Fibroblast of skin of left quadriceps (primary cell): ENCODE data around the gene CDKN1C.
"Not testable (repeated sequence)": the region's sequence is repeated elsewhere in the genome, so short reads cannot be mapped to it uniquely, and the experiment has no call there.

ENCODE experiments used
- DNase-seq, 2 experiments: peaks; one replicate each; pipeline ENCODE4 v3.0.0-alpha.2; 2013; ENCODE audit warnings: low read depth in 2 of 2

Gene CDKN1C

DNA sequence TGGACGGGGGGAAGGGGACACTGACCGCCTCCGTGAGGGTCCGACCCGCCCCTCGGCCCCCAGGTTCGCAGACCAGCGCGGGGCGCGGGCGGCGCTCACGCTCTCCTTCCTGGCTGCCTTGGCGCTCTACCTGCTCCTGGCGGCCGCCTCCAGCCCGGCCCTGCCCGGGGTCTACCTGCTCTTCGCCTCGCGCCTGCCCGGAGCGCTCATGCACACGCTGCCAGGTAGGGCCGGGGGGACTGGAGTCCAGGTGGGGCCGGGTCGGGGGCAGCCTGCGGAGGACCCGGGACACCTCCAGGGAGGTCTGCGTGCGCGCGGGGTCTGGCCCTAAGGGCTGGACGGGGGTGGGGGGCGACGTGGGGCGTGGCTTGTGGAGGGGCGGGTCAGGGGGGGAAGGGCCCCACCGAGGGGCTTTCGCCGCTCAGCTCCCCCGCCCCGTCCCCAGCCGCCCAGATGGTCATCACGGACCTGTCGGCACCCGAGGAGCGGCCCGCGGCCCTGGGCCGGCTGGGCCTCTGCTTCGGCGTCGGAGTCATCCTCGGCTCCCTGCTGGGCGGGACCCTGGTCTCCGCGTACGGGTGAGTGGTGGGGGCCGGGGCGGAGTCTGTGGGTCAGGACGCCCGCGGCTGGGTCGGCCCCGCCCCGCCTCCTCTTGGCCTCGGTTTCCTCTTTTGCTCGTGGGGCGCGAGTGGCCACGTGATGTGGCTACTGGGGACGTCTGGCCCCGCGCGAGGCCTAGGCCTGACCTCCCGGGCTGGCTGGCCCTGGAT lies 23.7 kb upstream of the CDKN1C start:
- no peak for DNase-seq

DNA sequence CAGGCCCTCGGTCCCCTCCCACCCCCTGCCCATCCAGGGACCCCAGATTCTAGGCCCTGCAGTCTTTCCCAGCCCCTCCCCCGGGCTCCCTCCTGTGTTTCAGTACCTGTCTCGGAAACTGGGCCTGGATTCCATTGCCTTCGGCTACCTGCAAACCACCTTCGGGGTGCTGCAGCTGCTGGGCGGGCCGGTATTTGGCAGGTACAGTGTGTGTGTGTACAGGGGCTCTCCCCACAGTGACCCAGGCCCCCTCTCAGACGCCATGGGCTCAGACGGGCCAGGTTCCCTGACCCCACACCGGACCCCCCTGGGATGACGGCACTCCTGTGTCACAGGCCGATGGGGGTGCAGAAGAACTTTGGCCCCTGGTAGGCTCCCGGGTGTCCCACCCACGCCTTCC lies 22.6 kb upstream of the CDKN1C start:
- no peak for DNase-seq

DNA sequence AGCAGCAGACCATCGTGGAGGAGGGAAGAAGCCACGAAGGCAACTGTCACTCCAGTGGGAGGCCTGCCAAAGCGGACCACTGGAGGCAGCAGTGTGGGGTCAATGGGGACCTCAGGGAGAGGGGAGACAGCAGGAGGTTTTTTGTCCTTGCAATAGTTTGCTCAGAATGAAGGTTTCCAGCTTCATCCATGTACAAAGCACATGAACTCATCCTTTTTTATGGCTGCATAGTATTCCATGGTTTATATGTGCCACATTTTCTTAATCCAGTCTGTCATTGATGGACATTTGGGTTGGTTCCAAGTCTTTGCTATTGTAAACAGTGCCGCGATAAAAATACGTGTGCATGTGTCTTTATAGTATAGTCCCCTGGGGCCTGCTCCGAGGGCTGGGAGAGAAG lies 19.7 kb upstream of the CDKN1C start:
- DNase-seq, result not testable (repeated sequence)

DNA sequence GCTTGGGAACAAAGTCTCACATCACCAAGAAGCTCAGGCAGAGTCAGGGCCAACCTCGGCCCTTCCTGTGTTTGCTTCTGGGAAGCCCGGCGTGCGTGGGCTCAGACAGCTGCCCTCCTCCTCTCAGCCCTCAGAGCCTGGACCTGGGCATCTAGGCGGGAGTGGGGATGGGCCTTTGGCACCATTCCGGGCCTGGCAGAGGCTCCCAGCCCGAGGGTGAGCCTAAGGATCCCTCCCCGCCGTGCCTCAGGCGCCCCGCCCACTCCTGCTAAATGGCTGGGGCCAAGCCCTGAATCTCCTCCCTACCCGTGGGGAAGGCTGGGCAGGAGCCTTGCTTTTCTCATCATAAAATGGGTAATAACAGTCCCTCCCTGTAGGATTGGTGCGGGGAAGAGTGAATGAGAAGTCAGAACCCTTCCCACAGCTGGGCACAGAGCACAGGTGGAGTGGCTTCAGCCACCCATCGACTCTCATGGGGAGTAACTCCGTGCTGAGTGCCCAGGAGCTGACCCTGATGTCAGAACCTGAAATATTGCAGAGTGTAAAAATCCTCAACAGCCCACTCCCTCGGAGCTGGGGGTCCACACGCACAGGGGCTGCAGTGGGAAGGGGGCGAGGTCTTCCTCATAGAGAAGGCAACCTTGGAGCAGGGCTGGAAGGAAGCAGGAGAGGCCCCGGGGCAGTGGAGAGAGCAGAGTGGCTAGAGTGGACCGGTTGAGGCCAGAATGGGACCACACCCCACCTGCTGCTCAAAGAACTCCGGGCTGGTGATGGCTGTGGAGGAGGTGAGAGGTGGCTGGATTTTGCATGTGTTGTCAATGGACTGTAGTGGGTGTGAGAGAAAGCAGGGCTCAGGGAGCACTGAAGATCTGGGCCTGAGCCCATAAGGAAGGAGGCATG lies 18.8 kb upstream of the CDKN1C start:
- no peak for DNase-seq

DNA sequence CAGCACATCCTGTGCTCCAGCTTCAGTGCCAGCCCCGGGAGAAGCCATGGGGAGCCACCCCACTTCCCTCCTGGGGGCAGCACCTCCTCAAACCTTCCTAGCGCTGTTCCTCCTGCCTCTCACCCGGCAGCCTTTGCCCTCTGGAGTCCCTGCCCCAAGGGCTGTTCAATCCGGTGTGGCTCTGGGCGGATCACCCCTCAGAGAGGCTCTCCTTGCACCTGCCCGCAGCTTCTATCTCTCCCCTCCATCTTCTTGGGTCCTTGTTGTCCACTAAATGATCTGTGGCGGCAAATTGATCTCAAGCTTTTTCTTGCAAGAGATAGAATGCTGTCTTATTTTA lies 18.1 kb upstream of the CDKN1C start:
- DNase-seq, result no peak

DNA sequence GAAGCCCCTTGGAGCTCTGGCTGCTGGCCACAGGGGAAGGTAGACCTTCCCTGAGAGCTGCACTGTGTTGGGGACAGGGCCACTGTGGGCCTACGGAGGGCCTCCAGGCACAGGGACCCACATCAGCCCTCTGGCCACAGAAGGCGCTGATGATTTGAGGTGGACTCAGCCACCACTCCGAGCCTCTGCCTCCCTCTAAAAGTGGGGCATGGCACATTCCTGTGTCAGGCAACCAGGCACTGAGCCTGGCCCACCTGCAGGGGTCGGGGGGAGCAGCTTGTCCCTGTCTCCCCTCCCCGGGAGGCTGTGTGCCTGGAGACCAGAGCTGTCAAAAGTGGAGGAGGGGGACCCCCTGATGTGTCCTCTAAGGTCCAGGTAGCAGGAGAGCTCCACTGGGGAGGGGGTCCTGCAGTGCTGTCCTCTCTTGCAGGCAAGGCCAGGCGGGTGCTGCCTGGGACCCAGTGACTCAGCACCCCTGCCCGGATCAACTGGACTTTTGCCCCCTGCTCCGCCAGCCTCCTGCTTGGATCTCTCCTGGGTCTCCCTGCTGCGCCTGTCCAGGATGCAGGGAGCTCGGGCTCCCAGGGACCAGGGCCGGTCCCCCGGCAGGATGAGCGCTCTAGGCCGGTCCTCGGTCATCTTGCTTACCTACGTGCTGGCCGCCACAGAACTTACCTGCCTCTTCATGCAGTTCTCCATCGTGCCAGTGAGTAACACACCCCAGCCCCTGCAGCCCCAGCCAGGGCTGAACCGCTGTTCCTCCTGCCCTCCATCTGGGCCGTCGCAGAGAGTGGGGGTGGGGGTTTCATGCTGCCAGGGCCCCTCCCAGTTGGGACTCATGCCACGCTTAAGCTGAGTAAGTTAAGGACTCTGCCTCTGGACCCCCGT lies 17.5 kb upstream of the CDKN1C start:
- no peak for DNase-seq

DNA sequence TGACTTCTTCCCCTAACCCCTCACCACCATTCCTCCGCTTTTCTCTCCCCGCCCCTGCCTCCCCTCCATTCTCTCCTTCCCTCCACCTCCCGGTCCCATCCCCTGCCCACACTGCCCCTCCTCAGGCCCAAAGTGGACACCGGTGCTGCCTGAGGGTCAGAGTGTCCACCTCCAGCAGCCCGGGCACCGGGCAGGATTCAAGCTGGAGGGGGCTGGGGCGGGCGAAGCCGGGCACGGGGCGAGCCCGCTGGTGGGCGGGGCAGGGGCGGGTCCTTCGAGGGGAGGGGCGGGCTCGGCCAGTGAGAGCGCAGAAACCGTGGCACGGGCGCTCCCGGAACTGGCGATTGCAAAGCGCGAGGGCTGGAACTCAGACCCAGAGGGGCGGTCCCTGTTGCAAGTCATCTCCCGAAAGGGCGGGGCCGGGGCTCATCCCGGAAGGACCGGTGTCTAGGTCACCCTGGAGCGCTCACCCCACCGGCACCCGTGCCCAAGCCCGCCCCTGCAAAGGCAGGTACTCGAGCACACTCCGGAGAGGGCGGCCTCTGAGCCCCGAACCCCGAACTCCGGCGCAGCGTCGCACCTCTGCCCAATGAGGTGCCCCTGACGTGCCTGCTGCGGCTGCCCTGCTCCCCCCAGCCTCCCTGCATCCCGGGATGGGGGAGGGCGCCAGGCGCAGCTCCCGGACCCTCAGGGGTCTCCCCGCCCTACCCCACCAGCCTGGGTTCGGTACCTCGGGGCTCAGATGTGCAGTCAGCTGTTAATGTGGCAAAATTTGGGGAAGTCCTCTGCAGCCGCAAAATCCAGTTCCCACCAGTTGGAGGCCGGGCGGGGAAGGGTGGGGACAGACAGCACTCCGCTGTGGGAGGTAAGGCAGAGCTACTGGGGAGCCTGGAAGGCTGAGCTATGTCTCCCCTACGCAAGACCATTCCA lies 16.5 kb upstream of the CDKN1C start:
- peak; percentile 71 to 74 for DNase-seq

DNA sequence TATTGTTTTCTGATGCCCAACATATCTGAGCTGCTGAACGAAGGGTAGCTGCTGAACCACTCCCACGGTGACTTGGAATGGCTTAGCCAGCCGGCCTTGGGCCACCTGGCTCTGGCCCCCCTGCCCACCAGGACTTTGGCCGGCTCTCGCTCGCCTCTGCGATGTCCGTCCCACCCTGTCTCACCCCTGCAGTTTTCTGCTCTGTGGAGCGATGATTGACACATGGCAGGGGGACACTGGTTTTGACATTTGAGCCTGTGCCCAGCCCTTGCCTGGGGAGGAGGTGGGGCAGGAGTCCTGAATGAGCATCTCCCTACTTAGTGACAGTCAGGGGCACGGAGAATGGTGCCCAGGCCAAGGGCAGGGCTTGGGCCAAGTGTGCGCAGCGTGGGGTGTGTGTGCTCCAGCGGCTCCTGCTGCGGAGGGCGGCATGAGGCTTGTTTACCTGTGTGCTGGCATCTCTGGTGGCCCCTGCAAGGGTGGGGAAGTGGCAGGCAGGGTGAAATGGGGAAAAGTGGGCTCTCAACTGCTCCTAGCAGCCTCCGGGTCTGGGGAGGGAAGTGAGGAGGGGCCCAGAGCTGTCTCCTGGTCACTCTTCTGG lies 15.7 kb upstream of the CDKN1C start:
- DNase-seq, result no peak

DNA sequence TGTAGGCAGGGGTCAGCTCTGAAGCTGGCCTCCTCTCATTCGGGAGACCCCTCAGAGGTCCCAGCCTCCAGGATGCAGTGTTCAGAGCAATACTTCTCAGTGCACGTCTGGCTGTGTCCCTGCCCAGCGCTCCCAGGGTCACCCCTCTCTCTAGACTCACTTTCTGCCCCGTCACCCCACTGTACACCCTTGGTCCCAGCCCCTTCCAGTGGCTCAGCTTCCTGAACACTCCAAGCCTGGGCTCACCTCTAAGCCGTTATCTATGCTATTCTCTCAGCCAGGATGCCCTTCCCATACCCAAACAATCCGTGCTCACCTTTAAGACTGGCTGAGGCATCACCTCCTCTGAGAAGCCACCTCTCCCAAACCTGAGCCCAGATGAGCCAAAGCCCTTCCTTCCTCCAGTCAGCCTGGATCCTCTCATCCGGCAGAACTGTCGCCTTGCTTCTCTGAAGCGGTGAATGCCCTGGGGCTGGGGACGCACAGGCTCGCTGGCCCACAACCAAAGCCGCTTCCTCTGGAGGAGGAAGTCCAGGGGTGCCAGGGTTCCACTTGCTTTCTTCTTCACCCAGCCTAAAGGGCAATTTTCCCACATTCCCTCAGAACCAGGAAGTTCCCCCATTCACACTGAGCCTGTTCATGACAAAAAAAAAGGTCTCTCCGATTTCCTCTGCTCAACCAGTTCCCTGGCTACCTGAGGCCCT lies 13.7 kb upstream of the CDKN1C start:
- no peak for DNase-seq

DNA sequence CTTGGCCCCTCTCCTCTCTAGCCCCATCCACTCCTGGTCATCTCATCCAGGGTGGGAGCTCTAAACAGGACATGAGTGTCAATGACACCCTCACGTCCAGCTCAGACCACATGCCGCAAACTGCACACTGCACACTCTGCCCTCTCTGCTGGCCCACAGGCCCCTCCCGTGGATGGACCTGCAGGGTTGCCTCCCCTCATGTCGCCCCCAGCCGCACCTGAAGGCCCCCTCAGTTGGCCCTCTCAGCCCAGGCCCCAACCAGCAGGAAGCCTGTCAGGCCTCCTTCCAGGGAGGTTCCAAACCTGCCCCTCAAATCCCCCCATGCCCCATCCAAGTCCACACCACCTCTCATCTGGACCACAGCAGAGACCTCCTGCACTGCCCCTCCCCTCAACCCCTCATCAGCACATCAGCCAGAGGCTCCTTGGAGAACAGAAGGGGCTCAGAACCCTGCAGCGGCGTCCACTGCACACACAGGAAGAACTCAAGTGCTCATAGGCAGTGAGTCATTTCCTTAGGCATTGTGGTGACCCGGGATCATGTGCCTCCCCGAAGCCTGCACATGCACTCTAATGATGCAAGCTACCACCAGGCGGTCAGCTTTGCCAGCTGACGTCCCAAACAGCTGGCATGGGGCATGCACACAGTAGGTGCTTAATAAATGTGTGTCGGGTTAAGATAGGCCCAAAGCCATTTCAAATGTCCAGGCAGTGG lies 12.9 kb upstream of the CDKN1C start:
- peak; percentile 56 to 58 for DNase-seq

DNA sequence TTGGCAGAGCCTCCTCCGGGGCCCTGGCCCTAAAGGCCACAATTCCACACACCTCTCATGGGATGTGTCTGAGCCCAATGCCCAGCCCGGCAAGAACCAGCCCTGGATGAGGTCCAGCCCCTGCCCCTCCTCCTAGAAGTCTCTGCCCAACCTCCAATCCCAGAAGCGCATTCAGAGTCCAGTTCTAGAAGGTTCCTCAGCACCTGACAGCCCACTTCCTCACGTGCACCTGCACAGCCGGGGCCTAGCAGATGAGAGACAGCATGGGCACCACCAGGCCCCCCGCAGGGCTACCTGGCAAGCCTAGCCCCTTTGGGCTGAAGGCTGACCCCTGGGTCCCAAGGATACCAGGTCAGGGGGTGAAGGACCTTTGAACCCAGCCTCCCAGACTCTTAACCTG lies 11.5 kb upstream of the CDKN1C start:
- DNase-seq, result no peak

DNA sequence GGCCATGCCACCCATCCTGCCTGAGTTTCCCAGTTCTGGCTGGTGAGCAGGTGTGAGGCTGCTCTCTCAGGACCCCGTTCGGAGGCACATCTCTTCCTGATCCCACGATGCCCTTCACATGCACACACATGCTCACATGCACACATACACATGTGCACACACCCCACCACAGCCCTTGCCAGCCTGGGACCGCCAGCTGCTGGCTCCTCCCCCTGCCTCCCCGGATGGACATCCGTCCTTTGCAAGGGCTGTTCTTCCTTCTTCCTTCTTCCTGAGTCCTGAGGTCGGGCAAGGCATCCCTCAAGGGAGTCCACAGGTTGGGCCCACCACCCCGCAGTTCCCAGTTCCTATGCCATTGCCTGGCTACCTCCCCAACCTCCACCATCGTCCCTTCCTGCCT lies 10.5 kb upstream of the CDKN1C start:
- no peak for DNase-seq

DNA sequence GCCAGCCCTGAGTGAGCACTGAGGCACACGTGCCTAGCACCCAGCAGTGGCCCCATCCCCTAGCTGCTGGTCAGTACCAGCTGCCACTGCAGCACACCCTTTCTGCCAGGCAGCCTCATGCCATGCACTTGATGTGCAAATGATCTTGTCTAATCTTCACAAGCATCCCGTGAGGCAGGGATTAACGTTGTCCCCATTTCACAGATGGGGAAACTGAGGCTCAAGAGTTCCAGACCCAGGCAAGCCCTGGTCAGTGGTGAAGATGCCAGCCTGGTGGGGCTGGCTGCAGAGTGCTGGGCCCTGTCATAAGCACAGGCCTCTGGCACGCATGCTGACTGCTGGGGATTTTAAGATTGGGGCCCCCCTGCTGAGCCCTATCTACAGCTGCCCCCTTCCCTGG lies 8.4 kb upstream of the CDKN1C start:
- no peak for DNase-seq

DNA sequence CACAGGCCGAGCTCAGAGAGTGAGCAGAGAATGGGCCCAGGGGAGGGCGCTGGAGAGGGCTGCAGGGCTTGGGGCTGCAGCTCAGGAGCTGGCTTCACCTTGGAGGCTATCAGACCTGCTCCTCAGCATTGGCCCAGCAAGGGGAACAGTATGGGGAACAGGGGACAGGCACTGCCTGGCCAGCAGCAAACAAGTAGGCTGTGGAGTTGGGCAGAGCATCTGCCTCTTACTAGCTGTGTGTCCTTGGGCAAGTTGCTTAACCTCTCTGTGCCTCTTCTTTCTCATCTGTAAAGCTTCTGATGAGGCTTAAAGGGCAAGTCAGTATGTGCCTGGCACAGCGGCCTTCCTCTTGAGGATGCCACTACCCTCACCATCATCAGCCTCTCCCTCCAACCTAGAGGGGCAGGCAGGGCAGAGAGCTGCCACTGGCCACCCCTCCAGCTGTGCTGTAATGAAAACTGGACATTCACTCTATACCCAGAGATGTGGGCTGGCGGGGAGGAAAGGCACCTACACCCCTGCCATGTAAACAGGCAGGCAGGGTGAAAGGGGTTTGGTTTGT lies 7.5 kb upstream of the CDKN1C start:
- no peak for DNase-seq

DNA sequence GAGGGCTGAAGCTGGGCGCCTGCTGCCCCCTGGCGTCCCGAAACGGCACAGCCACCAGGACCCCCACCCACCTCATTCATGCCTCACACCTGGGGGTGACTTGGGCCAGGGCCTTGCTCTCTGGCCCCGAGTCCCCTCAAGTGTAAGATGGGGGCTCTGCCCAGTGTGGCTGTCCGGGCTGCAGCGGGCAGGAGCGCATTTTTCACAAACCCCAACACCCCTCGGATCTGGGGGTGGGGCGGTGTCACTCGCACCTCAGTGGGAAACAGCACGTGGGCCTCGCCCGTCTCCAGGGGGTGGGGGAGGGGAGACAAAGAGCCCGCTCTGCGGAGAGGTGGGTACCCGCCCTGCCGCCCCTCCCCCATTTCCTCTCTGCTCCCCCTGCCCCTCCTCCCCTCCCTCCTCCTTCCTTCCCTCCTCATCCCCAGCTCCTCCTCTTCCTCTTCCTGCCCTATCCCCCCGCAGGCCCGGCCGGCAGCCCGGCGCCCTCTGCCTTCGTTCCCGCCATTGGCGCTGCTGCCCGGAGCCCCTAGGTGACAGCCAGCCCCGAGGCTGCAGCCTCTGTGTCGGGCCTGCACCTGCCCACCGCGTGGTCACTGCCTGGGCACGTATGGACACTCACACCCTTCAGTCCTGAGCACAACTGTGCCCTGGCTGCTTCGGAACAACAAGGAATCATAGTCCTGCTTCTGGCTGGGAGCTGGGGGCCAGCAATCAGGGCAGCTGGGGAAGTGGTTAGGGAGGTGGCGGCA lies 6.8 kb upstream of the CDKN1C start:
- DNase-seq, result no peak

DNA sequence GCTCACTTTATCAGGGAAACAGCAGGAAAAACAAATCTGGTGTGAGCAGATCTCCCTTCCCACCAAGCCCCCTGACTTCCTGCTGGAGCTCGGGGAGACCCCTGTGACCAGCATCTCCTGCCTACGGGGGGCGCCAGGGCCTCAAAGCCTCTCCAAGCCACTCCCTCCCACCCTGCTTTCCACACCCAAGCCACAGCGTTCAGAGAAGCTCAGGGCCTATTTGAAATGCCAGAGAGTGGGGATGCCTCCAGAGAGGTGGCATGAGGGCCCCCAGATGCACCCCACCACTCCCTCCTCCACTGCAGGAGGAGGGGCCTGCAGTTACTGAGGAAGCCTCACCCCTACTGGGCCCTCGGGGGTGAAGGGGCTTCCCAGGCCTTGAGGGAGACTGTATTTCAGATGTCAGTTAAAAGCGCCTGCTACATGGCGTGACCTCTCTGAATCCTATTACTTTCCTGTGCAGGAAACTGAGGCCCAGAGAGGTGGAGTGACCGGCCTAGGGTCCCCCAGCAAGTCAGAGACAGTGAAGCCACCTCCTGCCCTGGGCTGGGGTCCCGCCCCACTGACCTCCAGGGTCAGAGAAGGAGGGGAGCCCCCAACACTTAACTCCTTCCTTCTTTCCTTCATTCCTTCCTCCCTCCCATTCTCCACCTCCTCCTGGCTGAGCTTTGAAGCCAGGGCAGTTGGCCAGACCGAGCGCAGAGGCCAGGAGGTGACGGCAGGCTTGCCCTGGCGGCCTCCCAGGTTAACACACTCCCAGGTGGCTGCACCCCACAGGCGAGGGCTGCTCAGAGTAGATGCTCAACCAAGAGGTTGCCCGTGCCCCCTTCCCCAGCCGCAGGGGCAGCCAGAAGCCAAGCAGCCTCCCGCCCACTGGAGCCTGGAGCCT lies 6.0 kb upstream of the CDKN1C start:
- no peak for DNase-seq
